Mucosa of descending colon (tissue), 3 donors: Measurements from ENCODE around the gene HOXD13. TPM values are rescaled to one million over a fixed set of nuclear protein-coding genes. Genes with fewer than 3 reads are reported as not detected.

Experiments
- ATAC-seq: fragments of 200-7000 bp; cut with Tn5 transposase; one replicate; pipeline ENCODE4 v1.9.1; 2020; ENCODE audit warnings: mild to moderate bottlenecking, moderate library complexity
- DNase-seq, 3 donors: peaks; one replicate each; pipeline ENCODE4 v3.0.0-alpha.2; 2020
- H3K36me3 ChIP-seq: fragments of 200-600 bp; one replicate; pipeline ENCODE4 v1.8.0; 2021; ENCODE audit warnings: low read depth, mild to moderate bottlenecking
- H3K4me1 ChIP-seq: fragments of 200-600 bp; one replicate; pipeline ENCODE4 v1.8.0; 2021; ENCODE audit warnings: low read depth, mild to moderate bottlenecking
- H3K4me3 ChIP-seq: fragments of 200-600 bp; one replicate; pipeline ENCODE4 v1.8.0; 2021; ENCODE audit warnings: mild to moderate bottlenecking
- H3K9me3 ChIP-seq: fragments of 200-600 bp; one replicate; pipeline ENCODE4 v1.8.0; 2021; ENCODE audit warnings: mild to moderate bottlenecking
- CTCF ChIP-seq: fragments of 200-600 bp; IDR thresholded peaks from one replicate; pipeline ENCODE4 v1.8.0; 2022; ENCODE audit warnings: antibody characterized with exemption, mild to moderate bottlenecking
- intact Hi-C, 2 donors: fragments of 100-400 bp; cut with DNase I in 1 of 2; cut with micrococcal nuclease in 1 of 2; formaldehyde crosslinking; loops; one replicate each; pipeline versions ENCODE4 v1.11.0 to v1.11.1; 2022; cut with DNase I, micrococcal nuclease
- total RNA-seq, 3 donors: library from RNA; stranded (reverse); fragmentation: NEBNext Ultra II Directional in 2 of 3; extraction: Animal tissue kit (Norgen Biotek cat#: 25700) in 2 of 3; gene quantifications; one replicate each; pipeline versions ENCODE4 v1.2.1 to v1.2.4, GENCODE V29; 2021 to 2023
- donor health status: DM: no; HTN: no; CAD: no; lungs with moderate emphysema.
- donor health status: DM: no; HTN: no; CAD: no.
- donor health status: DM: no; HTN: yes; CAD: no.

Gene HOXD13
- total RNA-seq, 3 donors from 2014 or later: 1.1 to 1.5 TPM; not detected in 1

GRCh38 chr2:176082824-176083751 is 9.4 kb upstream of the HOXD13 start:
- no peaks in the 10 kb centered on the region for H3K36me3 ChIP-seq
- no peak for TF ChIP-seq CTCF
- intact Hi-C loops: loop anchor here in 1 of 2 donors (5.0 to 10.0 kb wide), 2 partner anchors 396 to 718 kb away; no protein-coding TSS in a partner anchor
- DNase-seq (no peak), ATAC-seq (no peak)
- H3K4me3 ChIP-seq: no peak overlapping the region
- no peaks in the 10 kb centered on the region for H3K9me3 ChIP-seq
- H3K4me1 ChIP-seq: peaks cover 25% of the 10 kb centered on the region

GRCh38 chr2:176083796-176084261 is 8.7 kb upstream of the HOXD13 start, which contains the start of gene EVX2:
TSS of gene EVX2 (minus strand) at chr2:176083962. CDS start at chr2:176083776, 186 bp downstream.
- intact Hi-C loops: loop anchor here in 1 of 2 donors (5.0 to 10.0 kb wide), 2 partner anchors 397 to 719 kb away; no protein-coding TSS in a partner anchor
- H3K4me1 ChIP-seq: peaks cover 29% of the 10 kb centered on the region
- no peak for TF ChIP-seq CTCF
- no peaks in the 10 kb centered on the region for H3K9me3 ChIP-seq
- DNase-seq (no peak), ATAC-seq (no peak)
- H3K36me3 ChIP-seq: no peaks in the 10 kb centered on the region
- no peak within 1 kb of the TSS for H3K4me3 ChIP-seq

GRCh38 chr2:176084611-176085119 is 7.9 kb upstream of the HOXD13 start:
- no peak for ATAC-seq
- DNase-seq: no peak
- TF ChIP-seq CTCF: no peak
- intact Hi-C loops: loop anchor here in 1 of 2 donors (5.0 to 10.0 kb wide), 2 partner anchors 397 to 720 kb away; no protein-coding TSS in a partner anchor
- Histone ChIP-seq H3K4me3 (no peak overlapping the region), H3K36me3 (no peaks in the 10 kb centered on the region), H3K9me3 (no peaks in the 10 kb centered on the region), H3K4me1 (peaks cover 29% of the 10 kb centered on the region)

GRCh38 chr2:176085120-176085788 is 7.3 kb upstream of the HOXD13 start:
- Histone ChIP-seq H3K9me3 (no peaks in the 10 kb centered on the region), H3K36me3 (no peaks in the 10 kb centered on the region), H3K4me1 (peaks cover 26% of the 10 kb centered on the region), H3K4me3 (no peak overlapping the region)
- ATAC-seq (no peak), DNase-seq (no peak)
- no peak for TF ChIP-seq CTCF
- intact Hi-C loops: loop anchor here in 1 of 2 donors (10.0 kb wide), 1 partner anchor 720 kb away; no protein-coding TSS in a partner anchor
